Osteoblast (primary cell): ENCODE data around the gene RHOH. TPM values are rescaled to one million over a fixed set of nuclear protein-coding genes. Genes with fewer than 3 reads are reported as not detected.

Source experiments
- DNase-seq: peaks from one replicate; pipeline ENCODE4 v3.0.0; 2011; ENCODE audit warnings: low spot score, mixed read lengths; ENCODE audit not compliant: insufficient read length; ENCODE audit errors: missing footprints
- H2AFZ ChIP-seq: 2 replicates; pipeline ENCODE4 v1.6.0; 2011; ENCODE audit warnings: mild to moderate bottlenecking, low read length
- H3K27ac ChIP-seq: 2 replicates; pipeline ENCODE4 v1.5.1; 2011; ENCODE audit warnings: mild to moderate bottlenecking, low read depth, low read length, moderate library complexity
- H3K27me3 ChIP-seq: 2 replicates; pipeline ENCODE4 v1.6.0; 2012; ENCODE audit warnings: mild to moderate bottlenecking, control low read depth, inconsistent platforms, low read length, moderate library complexity; ENCODE audit not compliant: insufficient read depth
- H3K36me3 ChIP-seq: 2 replicates; pipeline ENCODE4 v1.5.1; 2011; ENCODE audit warnings: mild to moderate bottlenecking, low read length, control low read depth, moderate library complexity; ENCODE audit not compliant: insufficient read depth
- H3K4me1 ChIP-seq: 2 replicates; pipeline ENCODE4 v1.5.1; 2011; ENCODE audit warnings: mild to moderate bottlenecking, low read length, control low read depth, moderate library complexity; ENCODE audit not compliant: insufficient read depth
- H3K4me2 ChIP-seq: 2 replicates; pipeline ENCODE4 v1.6.0; 2011; ENCODE audit warnings: mild to moderate bottlenecking, low read length; ENCODE audit not compliant: insufficient read depth
- H3K4me3 ChIP-seq: fragments of 200-600 bp; sonication (generic); 3 replicates; pipeline ENCODE4 v1.5.1; 2012; ENCODE audit warnings: mild to moderate bottlenecking, low read length, inconsistent platforms; ENCODE audit not compliant: insufficient read depth
- H3K79me2 ChIP-seq: 2 replicates; pipeline ENCODE4 v1.6.0; 2012; ENCODE audit warnings: mild to moderate bottlenecking, low read length, control low read depth, inconsistent platforms; ENCODE audit not compliant: insufficient read depth
- H3K9me3 ChIP-seq: 2 replicates; pipeline ENCODE4 v1.5.1; 2011; ENCODE audit warnings: low read depth, low read length, control low read depth
- H4K20me1 ChIP-seq: 2 replicates; pipeline ENCODE4 v1.6.0; 2012; ENCODE audit warnings: mild to moderate bottlenecking, low read length, control low read depth; ENCODE audit not compliant: insufficient read depth
- CTCF ChIP-seq: IDR thresholded peaks from 2 replicates; pipeline ENCODE4 v1.5.1; 2011; ENCODE audit warnings: mild to moderate bottlenecking, low read depth, low read length, moderate library complexity; ENCODE audit errors: extremely low read depth
- total RNA-seq: library from RNA; depleted of rRNA; stranded (reverse); fragments of >200 nt; gene quantifications from 2 replicates; pipeline ENCODE4 v1.2.3, GENCODE V29; 2012

Gene RHOH
- total RNA-seq, 1 donor, result not detected

DNA sequence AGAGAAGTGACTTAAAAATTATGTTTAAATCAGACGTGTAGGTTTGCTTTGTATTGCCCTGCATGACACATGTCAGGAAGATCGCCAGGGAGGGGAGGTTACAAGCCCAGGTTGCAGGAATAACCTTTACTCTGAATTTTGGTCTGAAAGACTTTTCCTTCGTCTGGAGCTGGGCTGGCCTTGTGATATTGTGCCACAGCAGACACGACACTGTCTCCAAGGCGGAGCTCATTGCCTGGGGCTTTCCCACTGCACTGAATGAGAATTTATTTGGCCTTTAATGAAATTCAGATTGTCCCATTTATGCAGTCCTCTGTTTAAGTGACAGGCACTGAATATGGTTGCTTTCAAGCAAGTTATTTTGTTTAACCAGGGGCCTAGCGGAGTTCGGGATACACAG, 45.1 kb downstream of the RHOH start:
- no peaks in the 10 kb centered on the region for H3K36me3 ChIP-seq
- H3K4me3 ChIP-seq, result no peak overlapping the region
- no peak for DNase-seq
- no peaks in the 10 kb centered on the region for H3K79me2 ChIP-seq
- H3K9me3 ChIP-seq, result no peaks in the 10 kb centered on the region
- H3K27me3 ChIP-seq, result no peaks in the 10 kb centered on the region
- no peak overlapping the region for H3K4me2 ChIP-seq
- H4K20me1 ChIP-seq, result no peaks in the 10 kb centered on the region
- H3K27ac ChIP-seq, result no peak overlapping the region
- no peaks in the 10 kb centered on the region for H3K4me1 ChIP-seq
- TF ChIP-seq CTCF, result no peak
- H2AFZ ChIP-seq, result no peak overlapping the region

GRCh38 chr4:40243386-40243948, 46.6 kb downstream of the RHOH start:
- no peak for TF ChIP-seq CTCF
- no peaks in the 10 kb centered on the region for H3K36me3 ChIP-seq
- H3K27ac ChIP-seq, result no peak overlapping the region
- H3K27me3 ChIP-seq, result no peaks in the 10 kb centered on the region
- no peak overlapping the region for H2AFZ ChIP-seq
- no peak overlapping the region for H3K4me2 ChIP-seq
- H3K4me1 ChIP-seq, result no peaks in the 10 kb centered on the region
- H4K20me1 ChIP-seq, result no peaks in the 10 kb centered on the region
- H3K9me3 ChIP-seq, result no peaks in the 10 kb centered on the region
- no peak for DNase-seq
- no peak overlapping the region for H3K4me3 ChIP-seq
- H3K79me2 ChIP-seq, result no peaks in the 10 kb centered on the region

- Histone ChIP-seq H4K20me1 (no peaks in the 10 kb centered on the region), H3K36me3 (no peaks in the 10 kb centered on the region), H3K4me3 (no peak overlapping the region), H3K27me3 (no peaks in the 10 kb centered on the region), H3K4me1 (no peaks in the 10 kb centered on the region), H3K4me2 (no peak overlapping the region), H3K9me3 (no peaks in the 10 kb centered on the region), H2AFZ (no peak overlapping the region), H3K27ac (no peak overlapping the region), H3K79me2 (no peaks in the 10 kb centered on the region)
- DNase-seq, result no peak
- TF ChIP-seq CTCF, result no peak
Measured at GRCh38 chr4:40244606-40245005, 47.8 kb downstream of the RHOH start.

GRCh38 chr4:40245550-40245949, 48.7 kb downstream of the RHOH start:
- Histone ChIP-seq H4K20me1 (no peaks in the 10 kb centered on the region), H3K79me2 (no peaks in the 10 kb centered on the region), H3K36me3 (no peaks in the 10 kb centered on the region), H2AFZ (no peak overlapping the region), H3K9me3 (no peaks in the 10 kb centered on the region), H3K4me1 (no peaks in the 10 kb centered on the region), H3K27ac (no peak overlapping the region), H3K4me2 (no peak overlapping the region), H3K4me3 (no peak overlapping the region), H3K27me3 (no peaks in the 10 kb centered on the region)
- DNase-seq, result no peak
- no peak for TF ChIP-seq CTCF
